ENCODE data around the gene DNAH12.

GRCh38 chr3:57350271-57350670, 193.9 kb downstream of the DNAH12 start:
- TF ChIP-seq YY1 (IDR thresholded peaks at IDR 0.05; ENCODE audit: insufficient read depth, insufficient read length): no peak
- TF ChIP-seq SUZ12 (IDR thresholded peaks at IDR 0.05; ENCODE audit: extremely low read depth, insufficient read depth, insufficient read length): no peak
- no peak for TF ChIP-seq ZNF274 (IDR thresholded peaks at IDR 0.05; ENCODE audit: low read depth, low read length)
